ENCODE measurements around the gene SRM. TPM values are rescaled to one million over a fixed set of nuclear protein-coding genes. Genes with fewer than 3 reads are reported as not detected.
"Not testable (repeated sequence)": the region's sequence is repeated elsewhere in the genome, so short reads cannot be mapped to it uniquely, and the experiment has no call there.

SRM gene
- total RNA-seq, 1 donor from 2014 or later = 48.9 TPM

GRCh38 chr1:11026903-11027302 is 32.9 kb downstream of the SRM start:
- no peak for DNase-seq
- no peak for ATAC-seq
- intact Hi-C loops (cut with micrococcal nuclease) = no loop called here

DNA sequence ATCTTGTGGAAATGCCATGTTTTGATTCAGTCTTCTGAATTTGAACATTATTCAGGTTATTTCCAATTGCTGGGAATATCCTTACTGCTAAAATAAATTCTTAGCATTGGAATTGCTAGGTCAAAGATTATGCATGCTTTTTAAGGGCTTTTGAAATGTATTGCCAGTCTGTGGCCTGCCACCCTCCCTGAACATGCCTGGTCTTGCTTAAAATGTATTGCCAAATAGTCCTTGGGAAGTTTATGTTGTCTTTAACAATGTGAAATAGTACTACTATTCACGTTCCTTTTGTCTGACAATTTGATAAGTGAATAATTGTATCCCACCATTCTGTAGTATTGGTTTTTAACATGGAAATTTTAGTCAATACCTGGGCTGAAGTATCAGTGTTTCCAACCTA is 33.8 kb downstream of the SRM start:
- ATAC-seq = no peak
- intact Hi-C loops (cut with micrococcal nuclease) = no loop called here

DNA sequence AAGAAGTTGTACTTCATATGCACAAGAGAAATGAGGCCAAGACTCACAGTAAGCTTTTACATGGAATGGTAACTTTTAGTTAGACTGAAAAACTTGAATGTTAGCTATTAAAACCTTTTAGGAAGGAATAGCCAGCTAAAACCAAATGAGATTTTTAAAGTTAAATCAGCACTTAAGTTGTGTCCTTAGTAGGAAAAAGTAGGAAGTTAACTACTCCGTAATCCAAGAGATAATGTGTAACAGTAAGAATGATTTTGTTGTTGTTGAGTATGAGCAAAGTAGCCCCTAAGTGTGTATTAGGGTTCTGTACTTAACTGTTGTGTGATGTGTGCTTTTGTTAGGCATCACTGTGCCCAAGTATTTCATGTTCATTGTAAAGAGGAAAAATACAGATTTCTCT is 34.2 kb downstream of the SRM start:
- intact Hi-C loops (cut with micrococcal nuclease) = no loop called here
- ATAC-seq (no peak), DNase-seq (no peak)

More for the DNA sequence above, 33.8 kb downstream of the SRM start:
- no peak for DNase-seq

DNA sequence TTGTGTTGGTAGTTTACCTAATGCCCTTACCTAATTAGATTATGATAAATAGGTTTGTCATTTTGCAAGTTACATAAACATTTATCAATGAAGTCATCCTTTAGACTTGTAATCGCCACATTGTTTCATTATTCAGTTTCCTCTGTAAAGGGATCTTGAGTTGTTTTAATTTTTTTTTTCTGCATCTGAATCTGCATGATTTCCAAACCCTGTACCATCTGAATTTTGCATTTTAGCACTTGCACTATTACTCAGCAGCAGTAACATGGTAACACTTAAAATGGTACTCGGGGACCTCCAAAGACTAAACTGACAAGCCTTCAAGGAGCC is 35.0 kb downstream of the SRM start:
- DNase-seq = no peak
- intact Hi-C loops (cut with micrococcal nuclease) = no loop called here
- ATAC-seq = no peak

DNA sequence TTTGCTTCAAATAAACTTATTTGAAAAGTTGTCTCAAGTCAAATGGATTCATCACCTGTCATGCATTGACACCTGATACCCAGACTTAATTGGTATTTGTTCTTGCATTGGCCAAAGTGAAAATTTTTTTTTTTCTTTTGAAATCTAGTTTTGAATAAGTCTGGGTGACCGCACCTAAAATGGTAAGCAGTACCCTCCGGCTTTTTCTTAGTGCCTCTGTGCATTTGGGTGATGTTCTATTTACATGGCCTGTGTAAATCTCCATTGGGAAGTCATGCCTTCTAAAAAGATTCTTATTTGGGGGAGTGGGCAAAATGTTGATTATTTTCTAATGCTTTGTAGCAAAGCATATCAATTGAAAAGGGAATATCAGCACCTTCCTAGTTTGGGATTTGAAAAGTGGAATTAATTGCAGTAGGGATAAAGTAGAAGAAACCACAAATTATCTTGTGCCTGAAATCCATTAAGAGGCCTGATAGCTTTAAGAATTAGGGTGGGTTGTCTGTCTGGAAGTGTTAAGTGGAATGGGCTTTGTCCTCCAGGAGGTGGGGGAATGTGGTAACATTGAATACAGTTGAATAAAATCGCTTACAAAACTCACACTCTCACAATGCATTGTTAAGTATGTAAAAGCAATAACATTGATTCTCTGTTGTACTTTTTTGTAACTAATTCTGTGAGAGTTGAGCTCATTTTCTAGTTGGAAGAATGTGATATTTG is 35.5 kb downstream of the SRM start:
- no peak for ATAC-seq
- no peak for DNase-seq
- intact Hi-C loops (cut with micrococcal nuclease) = no loop called here

- intact Hi-C loops (cut with micrococcal nuclease) = no loop called here
Observed at GRCh38 chr1:11023201-11023600, 36.6 kb downstream of the SRM start.

GRCh38 chr1:11019971-11020370 is 39.8 kb downstream of the SRM start:
- DNase-seq (no peak), ATAC-seq (no peak)
- intact Hi-C loops (cut with micrococcal nuclease) = no loop called here

More at GRCh38 chr1:11023201-11023600, 36.6 kb downstream of the SRM start:
- DNase-seq (no peak), ATAC-seq (no peak)

- DNase-seq; intact Hi-C loops (cut with micrococcal nuclease); ATAC-seq: not testable (repeated sequence)
Observed at GRCh38 chr1:11019358-11019757, 40.5 kb downstream of the SRM start.

- DNase-seq (no peak), ATAC-seq (no peak)
- intact Hi-C loops (cut with micrococcal nuclease) = no loop called here
Observed at GRCh38 chr1:11013160-11013531, 46.7 kb downstream of the SRM start.

GRCh38 chr1:11012260-11013159 is 47.3 kb downstream of the SRM start, which contains the start of gene TARDBP:
Gene TARDBP (plus strand): TSS chr1:11012654. CDS start chr1:11013728, 1,074 bp downstream.
- DNase-seq = peak; percentile 93
- intact Hi-C loops (cut with micrococcal nuclease) = no loop called here
- ATAC-seq = peak; percentile 96

Other genes with a start within 250 kb of the SRM start
- gene TARDBP, start 47.4 kb downstream of the SRM start, total RNA-seq = 117 TPM
- not detected for gene MASP2, start 12.8 kb downstream of the SRM start, total RNA-seq
- gene EXOSC10, start 39.9 kb upstream of the SRM start, total RNA-seq = 20.4 TPM
- 1.0 TPM for gene ANGPTL7, start 129.3 kb upstream of the SRM start, total RNA-seq
- gene MTOR, start 202.5 kb upstream of the SRM start, total RNA-seq = 30.7 TPM
- gene UBIAD1, start 213.2 kb upstream of the SRM start, total RNA-seq = 11.8 TPM